Astrocyte (in vitro differentiated cells and primary cell): ENCODE measurements around the gene CTNND2. TPM values are rescaled to one million over a fixed set of nuclear protein-coding genes. Genes with fewer than 3 reads are reported as not detected.

Experiments used
- DNase-seq: peaks from one replicate; pipeline ENCODE4 v3.0.0-alpha.2; 2010; ENCODE audit warnings: low read depth
- FAIRE-seq: peaks from 2 replicates; lab custom pipeline; 2011; peaks lifted over from hg19 to GRCh38; lab: Jason Lieb, UNC
- H2AFZ ChIP-seq: 2 replicates; pipeline ENCODE4 v1.6.0; 2012; ENCODE audit warnings: low read depth, low read length, inconsistent platforms
- H3K27ac ChIP-seq: 2 replicates; pipeline ENCODE4 v1.5.1; 2011; ENCODE audit warnings: low read depth, low read length, inconsistent platforms
- H3K27me3 ChIP-seq: 2 replicates; pipeline ENCODE4 v1.6.0; 2011; ENCODE audit warnings: low read length, inconsistent platforms; ENCODE audit not compliant: insufficient read depth
- H3K36me3 ChIP-seq: 2 replicates; pipeline ENCODE4 v1.5.1; 2011; ENCODE audit warnings: low read length, inconsistent platforms; ENCODE audit not compliant: insufficient read depth
- H3K4me1 ChIP-seq: 2 replicates; pipeline ENCODE4 v1.5.1; 2011; ENCODE audit warnings: low read length, inconsistent platforms; ENCODE audit not compliant: insufficient read depth
- H3K4me2 ChIP-seq: 2 replicates; pipeline ENCODE4 v1.6.0; 2012; ENCODE audit warnings: low read length, inconsistent platforms
- H3K4me3 ChIP-seq: 2 replicates; pipeline ENCODE4 v1.5.1; 2011; ENCODE audit warnings: low read depth, mild to moderate bottlenecking, low read length, inconsistent platforms; ENCODE audit not compliant: insufficient read depth
- H3K79me2 ChIP-seq: 2 replicates; pipeline ENCODE4 v1.6.0; 2012; ENCODE audit warnings: mild to moderate bottlenecking, low read length, inconsistent platforms; ENCODE audit not compliant: insufficient read depth
- H3K9ac ChIP-seq: 2 replicates; pipeline ENCODE4 v1.6.0; 2012; ENCODE audit warnings: mild to moderate bottlenecking, low read length, inconsistent platforms
- H3K9me3 ChIP-seq: 2 replicates; pipeline ENCODE4 v1.5.1; 2012; ENCODE audit warnings: low read depth, mild to moderate bottlenecking, low read length, inconsistent platforms; ENCODE audit not compliant: insufficient read depth
- H4K20me1 ChIP-seq: 2 replicates; pipeline ENCODE4 v1.6.0; 2012; ENCODE audit warnings: low read length, inconsistent platforms; ENCODE audit not compliant: insufficient read depth
- H3K27ac Mint-ChIP-seq: one replicate; pipeline ENCODE4 v1.8.0; 2021; ENCODE audit warnings: mild to moderate bottlenecking, mixed read lengths; ENCODE audit not compliant: unreplicated experiment
- H3K27me3 Mint-ChIP-seq: one replicate; pipeline ENCODE4 v1.8.0; 2021; ENCODE audit warnings: low read depth, mixed read lengths; ENCODE audit not compliant: unreplicated experiment
- H3K36me3 Mint-ChIP-seq: one replicate; pipeline ENCODE4 v1.8.0; 2021; ENCODE audit warnings: low read depth, mixed read lengths; ENCODE audit not compliant: unreplicated experiment
- H3K4me1 Mint-ChIP-seq: one replicate; pipeline ENCODE4 v1.8.0; 2021; ENCODE audit warnings: low read depth, mixed read lengths; ENCODE audit not compliant: unreplicated experiment
- H3K4me3 Mint-ChIP-seq: one replicate; pipeline ENCODE4 v1.8.0; 2021; ENCODE audit warnings: mild to moderate bottlenecking, moderate library complexity, mixed read lengths; ENCODE audit not compliant: unreplicated experiment
- H3K9me3 Mint-ChIP-seq: one replicate; pipeline ENCODE4 v1.8.0; 2021; ENCODE audit warnings: mild to moderate bottlenecking, mixed read lengths; ENCODE audit not compliant: unreplicated experiment
- CTCF ChIP-seq: IDR thresholded peaks from 2 replicates; pipeline ENCODE4 v1.5.1; 2011; ENCODE audit warnings: low read depth, mild to moderate bottlenecking, inconsistent platforms, low read length, moderate library complexity; ENCODE audit not compliant: insufficient read depth
- EZH2 ChIP-seq: IDR thresholded peaks from 2 replicates; pipeline ENCODE4 v1.6.1; 2012; ENCODE audit warnings: mild to moderate bottlenecking, low read length, inconsistent platforms; ENCODE audit not compliant: insufficient read depth
- total RNA-seq: library from RNA; stranded (reverse); gene quantifications from 2 replicates; pipeline ENCODE4 v1.2.1, GENCODE V29; 2021

The CTNND2 gene
- total RNA-seq, 1 donor from 2014 or later: 4.5 TPM

GRCh38 chr5:11611011-11611410 is 293.2 kb downstream of the CTNND2 start:
- Mint-ChIP-seq H3K27ac (no peak overlapping the region), H3K36me3 (no peaks in the 10 kb centered on the region), H3K4me1 (no peaks in the 10 kb centered on the region), H3K4me3 (no peak overlapping the region), H3K9me3 (no peaks in the 10 kb centered on the region), H3K27me3 (no peaks in the 10 kb centered on the region)
- H3K79me2 ChIP-seq: no peaks in the 10 kb centered on the region
- FAIRE-seq (no peak), DNase-seq (no peak)
- no peaks in the 10 kb centered on the region for H3K9me3 ChIP-seq
- TF ChIP-seq CTCF (no peak), EZH2 (no peak)
- no peak overlapping the region for H3K9ac ChIP-seq
- no peak overlapping the region for H3K4me2 ChIP-seq
- H4K20me1 ChIP-seq: no peaks in the 10 kb centered on the region
- H3K27ac ChIP-seq: no peak overlapping the region
- no peak overlapping the region for H3K4me3 ChIP-seq
- no peak overlapping the region for H2AFZ ChIP-seq
- no peaks in the 10 kb centered on the region for H3K4me1 ChIP-seq
- H3K27me3 ChIP-seq: no peaks in the 10 kb centered on the region
- no peaks in the 10 kb centered on the region for H3K36me3 ChIP-seq

- Histone ChIP-seq H3K9me3 (no peaks in the 10 kb centered on the region), H3K27ac (no peak overlapping the region), H3K4me3 (no peak overlapping the region), H3K4me1 (no peaks in the 10 kb centered on the region), H4K20me1 (no peaks in the 10 kb centered on the region), H3K4me2 (no peak overlapping the region), H3K9ac (no peak overlapping the region), H3K27me3 (no peaks in the 10 kb centered on the region), H3K36me3 (no peaks in the 10 kb centered on the region), H2AFZ (no peak overlapping the region), H3K79me2 (no peaks in the 10 kb centered on the region)
- H3K36me3 Mint-ChIP-seq: no peaks in the 10 kb centered on the region
- no peak for DNase-seq
- no peaks in the 10 kb centered on the region for H3K27me3 Mint-ChIP-seq
- no peaks in the 10 kb centered on the region for H3K9me3 Mint-ChIP-seq
- no peak overlapping the region for H3K27ac Mint-ChIP-seq
- TF ChIP-seq CTCF (no peak), EZH2 (no peak)
- no peak overlapping the region for H3K4me3 Mint-ChIP-seq
- H3K4me1 Mint-ChIP-seq: no peaks in the 10 kb centered on the region
- no peak for FAIRE-seq
Measured at GRCh38 chr5:11609570-11610303, 294.5 kb downstream of the CTNND2 start.

- no peak overlapping the region for H2AFZ ChIP-seq
- Mint-ChIP-seq H3K4me3 (no peak overlapping the region), H3K27me3 (no peaks in the 10 kb centered on the region), H3K4me1 (no peaks in the 10 kb centered on the region), H3K36me3 (no peaks in the 10 kb centered on the region), H3K27ac (no peak overlapping the region), H3K9me3 (no peaks in the 10 kb centered on the region)
- TF ChIP-seq CTCF (no peak), EZH2 (no peak)
- no peaks in the 10 kb centered on the region for H3K4me1 ChIP-seq
- DNase-seq (no peak), FAIRE-seq (no peak)
- no peak overlapping the region for H3K27ac ChIP-seq
- H4K20me1 ChIP-seq: no peaks in the 10 kb centered on the region
- H3K9ac ChIP-seq: no peak overlapping the region
- H3K36me3 ChIP-seq: no peaks in the 10 kb centered on the region
- no peaks in the 10 kb centered on the region for H3K79me2 ChIP-seq
- H3K9me3 ChIP-seq: no peaks in the 10 kb centered on the region
- no peak overlapping the region for H3K4me3 ChIP-seq
- H3K4me2 ChIP-seq: no peak overlapping the region
- H3K27me3 ChIP-seq: no peaks in the 10 kb centered on the region
Measured at GRCh38 chr5:11608530-11608929, 295.7 kb downstream of the CTNND2 start.
